Endothelial cell of umbilical vein (primary cell): ENCODE measurements around the gene CR2. TPM values are rescaled to one million over a fixed set of nuclear protein-coding genes. Genes with fewer than 3 reads are reported as not detected.
"Not testable (repeated sequence)": the region's sequence is repeated elsewhere in the genome, so short reads cannot be mapped to it uniquely, and the experiment has no call there.

Experiments used
- BruUV-seq: library from RNA; stranded (reverse); fragments of 400-500 nt; replicated peaks from 2 replicates; lab custom pipeline; 2021; lab: Mats Ljungman, UMichigan
- CTCF ChIA-PET: fragments of 300-600, 350-600 bp; sonication (Branson Sonifier 250); formaldehyde crosslinking; loops from one replicate; lab custom pipeline; 2021; ENCODE audit warnings: antibody characterized with exemption, inconsistent platforms; lab: Charles Lee
- POLR2A ChIA-PET: fragments of 300-600, 350-600 bp; sonication (Branson Sonifier 250); formaldehyde crosslinking; loops from one replicate; lab custom pipeline; 2021; ENCODE audit warnings: antibody characterized with exemption, inconsistent platforms; lab: Charles Lee
- DNase-seq: peaks from one replicate; pipeline ENCODE4 v3.0.0-alpha.2; 2011; ENCODE audit warnings: low read depth, low spot score
- FAIRE-seq: peaks from 2 replicates; lab custom pipeline; 2011; peaks lifted over from hg19 to GRCh38; lab: Jason Lieb, UNC
- H2AFZ ChIP-seq: 2 replicates; pipeline ENCODE4 v1.6.0; 2012; ENCODE audit warnings: low read depth, low read length, control low read depth, inconsistent platforms
- H3K27ac ChIP-seq: 2 replicates; pipeline ENCODE4 v1.5.1; 2011; ENCODE audit warnings: low read depth, mild to moderate bottlenecking, control low read depth, low read length, moderate library complexity; ENCODE audit not compliant: insufficient read depth
- H3K27me3 ChIP-seq, 2 experiments: 2 replicates each; pipeline versions ENCODE4 v1.6.0 to v1.6.1; 2011; ENCODE audit warnings: low read length in 2 of 2, mixed read lengths in 1 of 2; ENCODE audit not compliant: control insufficient read depth in 2 of 2, insufficient read depth in 2 of 2
- H3K36me3 ChIP-seq, 2 experiments: 2 replicates in 1 of 2; 3 replicates in 1 of 2; pipeline ENCODE4 v1.5.1; 2011; ENCODE audit warnings: low read length in 2 of 2, mild to moderate bottlenecking in 1 of 2, moderate library complexity in 1 of 2; ENCODE audit not compliant: control insufficient read depth in 2 of 2, insufficient read depth in 2 of 2; ENCODE audit errors: extremely low read depth in 1 of 2
- H3K4me1 ChIP-seq: 3 replicates; pipeline ENCODE4 v1.5.1; 2011; ENCODE audit warnings: mild to moderate bottlenecking, low read length; ENCODE audit not compliant: control insufficient read depth, insufficient read depth; ENCODE audit errors: extremely low read depth
- H3K4me2 ChIP-seq: 2 replicates; pipeline ENCODE4 v1.6.1; 2011; ENCODE audit warnings: low read length, control low read depth, mixed read lengths; ENCODE audit not compliant: insufficient read depth
- H3K4me3 ChIP-seq, 3 experiments: fragments of 200-600 bp in 1 of 3; sonication (generic), shearing (Covaris generic) in 1 of 3; replicated peaks in 1 of 3; 2 replicates each; pipeline ENCODE4 v1.5.1; 2011 to 2016; ENCODE audit warnings: control low read depth in 3 of 3, low read length in 3 of 3, mild to moderate bottlenecking in 2 of 3, inconsistent platforms in 1 of 3, low read depth in 1 of 3, moderate library complexity in 1 of 3; ENCODE audit not compliant: insufficient read depth in 1 of 3
- H3K79me2 ChIP-seq: 2 replicates; pipeline ENCODE4 v1.6.0; 2012; ENCODE audit warnings: low read length, inconsistent platforms; ENCODE audit not compliant: control insufficient read depth, insufficient read depth
- H3K9ac ChIP-seq: replicated peaks from 2 replicates; pipeline ENCODE3; 2011; ENCODE audit warnings: low read length, control low read depth; ENCODE audit not compliant: insufficient read depth; ENCODE audit errors: extremely low read depth
- H3K9me1 ChIP-seq: replicated peaks from 3 replicates; pipeline ENCODE4 v1.6.0; 2011; ENCODE audit warnings: mild to moderate bottlenecking, low read length; ENCODE audit not compliant: control insufficient read depth, insufficient read depth; ENCODE audit errors: extremely low read depth
- H3K9me3 ChIP-seq: replicated peaks from 2 replicates; pipeline ENCODE4 v1.5.1; 2012; ENCODE audit warnings: low read length, inconsistent platforms; ENCODE audit not compliant: control insufficient read depth, insufficient read depth
- H4K20me1 ChIP-seq: replicated peaks from 2 replicates; pipeline ENCODE3; 2011; ENCODE audit warnings: mild to moderate bottlenecking, low read length; ENCODE audit not compliant: control insufficient read depth, insufficient read depth; ENCODE audit errors: extremely low read depth
- EZH2 ChIP-seq: IDR thresholded peaks from 2 replicates; pipeline ENCODE4 v1.6.1; 2012; ENCODE audit warnings: borderline replicate concordance, low read depth, mild to moderate bottlenecking, moderate library complexity, low read length, inconsistent platforms; ENCODE audit not compliant: severe bottlenecking
- FOS ChIP-seq: IDR thresholded peaks from 2 replicates; pipeline ENCODE4 v1.6.1; 2011; ENCODE audit warnings: mild to moderate bottlenecking, low read length, moderate library complexity, borderline replicate concordance; ENCODE audit not compliant: insufficient read depth
- GATA2 ChIP-seq: IDR thresholded peaks from 2 replicates; pipeline ENCODE4 v1.7.0; 2011; ENCODE audit warnings: low read depth, mild to moderate bottlenecking, moderate library complexity, mixed read lengths, low read length; ENCODE audit not compliant: insufficient read length, insufficient read depth
- JUN ChIP-seq: IDR thresholded peaks from 2 replicates; pipeline ENCODE4 v1.6.1; 2011; ENCODE audit warnings: borderline replicate concordance, low read depth; ENCODE audit not compliant: insufficient read length, insufficient read depth
- MYC ChIP-seq: IDR thresholded peaks from one replicate; pipeline ENCODE4 v1.6.1; 2011; ENCODE audit warnings: mild to moderate bottlenecking, low read depth, low read length
- POLR2A ChIP-seq: IDR thresholded peaks from 2 replicates; pipeline ENCODE4 v1.6.1; 2012; ENCODE audit warnings: low read depth, mild to moderate bottlenecking, control low read depth, low read length
- POLR2AphosphoS5 ChIP-seq: IDR thresholded peaks from 2 replicates; pipeline ENCODE4 v1.6.1; 2012; ENCODE audit warnings: low read depth, mild to moderate bottlenecking, control low read depth, low read length, moderate library complexity; ENCODE audit not compliant: insufficient read depth
- dilution Hi-C: fragments of 300-500 bp; cut with MboI; formaldehyde crosslinking; loops from one replicate; pipeline ENCODE4 v1.15.0; 2019; ENCODE audit warnings: low sequenced_read_pairs; ENCODE audit not compliant: extremely low pct_ligation_motif_present
- intact Hi-C: fragments of 100-400 bp; cut with micrococcal nuclease; formaldehyde crosslinking; loops from one replicate; pipeline ENCODE4 v1.10.0; 2022
- polyA plus RNA-seq, 4 experiments: library from polyadenylated mRNA; depleted of rRNA in 3 of 4; stranded (reverse) in 3 of 4; unstranded in 1 of 4; fragments of >200 nt; gene quantifications; 2 replicates each; pipeline versions ENCODE4 v1.2.1 to v1.2.3, GENCODE V29; 2011 to 2012; ENCODE audit warnings: missing spikeins in 1 of 4
- total RNA-seq: library from RNA; stranded (reverse); gene quantifications from 2 replicates; pipeline ENCODE4 v1.2.3, GENCODE V29; 2021
- TF ChIP-seq, protein P1 (sequence below), 2 donors: IDR thresholded peaks; 1 replicate in 1 of 2; 2 replicates in 1 of 2; pipeline ENCODE4 v1.5.1; 2011; ENCODE audit warnings: low read length in 2 of 2, mild to moderate bottlenecking in 2 of 2, moderate library complexity in 2 of 2, control low read depth in 1 of 2, inconsistent platforms in 1 of 2, low read depth in 1 of 2; ENCODE audit not compliant: insufficient read depth in 1 of 2; ENCODE audit errors: extremely low read depth in 1 of 2
- TF ChIP-seq, protein P2 (sequence below): IDR thresholded peaks from 2 replicates; pipeline ENCODE4 v1.6.1; 2011; ENCODE audit not compliant: insufficient read depth, insufficient read length

Gene CR2
- total and polyA plus RNA-seq, 2 donors (not counting 3 experiments of a cell fraction or from before 2014, with no cell fraction given) = not detected

DNA sequence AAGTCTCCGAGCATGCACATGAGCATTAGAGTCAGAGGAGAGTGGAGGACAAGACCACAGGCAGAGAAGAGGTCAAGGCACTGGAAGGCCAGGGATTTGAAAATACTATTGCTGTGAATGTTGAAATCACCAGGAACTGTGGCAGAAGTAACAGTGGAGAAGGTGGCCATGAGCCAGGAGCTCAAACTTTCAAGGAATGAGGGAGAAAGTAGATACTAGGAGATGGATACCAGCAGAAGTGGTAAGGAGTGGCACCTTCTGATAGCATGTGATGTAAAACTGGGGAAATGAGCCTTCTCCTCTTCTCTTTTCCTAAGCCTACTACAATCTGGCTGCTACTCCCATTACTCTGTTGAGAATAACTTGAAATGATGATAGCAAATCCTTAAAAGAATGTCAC is 40.0 kb downstream of the CR2 start:
- intact Hi-C loops = no loop called here
- FAIRE-seq (no peak), DNase-seq (no peak)
- Histone ChIP-seq H3K27me3 (peaks cover 38 to 45% of the 10 kb centered on the region in 2 experiments), H3K4me1 (peaks cover 4% of the 10 kb centered on the region), H4K20me1 (no peaks in the 10 kb centered on the region), H3K9me1 (no peaks in the 10 kb centered on the region), H3K79me2 (no peaks in the 10 kb centered on the region), H3K27ac (no peak overlapping the region), H3K4me2 (no peak overlapping the region), H2AFZ (no peak overlapping the region), H3K36me3 (no peaks in the 10 kb centered on the region), H3K9ac (no peak overlapping the region), H3K4me3 (no peak overlapping the region), H3K9me3 (no peaks in the 10 kb centered on the region)
- TF ChIP-seq POLR2AphosphoS5 = no peak
- no peak for TF ChIP-seq GATA2
- no peak for TF ChIP-seq FOS
- TF ChIP-seq EZH2 = no peak
- TF ChIP-seq, protein P1, sequence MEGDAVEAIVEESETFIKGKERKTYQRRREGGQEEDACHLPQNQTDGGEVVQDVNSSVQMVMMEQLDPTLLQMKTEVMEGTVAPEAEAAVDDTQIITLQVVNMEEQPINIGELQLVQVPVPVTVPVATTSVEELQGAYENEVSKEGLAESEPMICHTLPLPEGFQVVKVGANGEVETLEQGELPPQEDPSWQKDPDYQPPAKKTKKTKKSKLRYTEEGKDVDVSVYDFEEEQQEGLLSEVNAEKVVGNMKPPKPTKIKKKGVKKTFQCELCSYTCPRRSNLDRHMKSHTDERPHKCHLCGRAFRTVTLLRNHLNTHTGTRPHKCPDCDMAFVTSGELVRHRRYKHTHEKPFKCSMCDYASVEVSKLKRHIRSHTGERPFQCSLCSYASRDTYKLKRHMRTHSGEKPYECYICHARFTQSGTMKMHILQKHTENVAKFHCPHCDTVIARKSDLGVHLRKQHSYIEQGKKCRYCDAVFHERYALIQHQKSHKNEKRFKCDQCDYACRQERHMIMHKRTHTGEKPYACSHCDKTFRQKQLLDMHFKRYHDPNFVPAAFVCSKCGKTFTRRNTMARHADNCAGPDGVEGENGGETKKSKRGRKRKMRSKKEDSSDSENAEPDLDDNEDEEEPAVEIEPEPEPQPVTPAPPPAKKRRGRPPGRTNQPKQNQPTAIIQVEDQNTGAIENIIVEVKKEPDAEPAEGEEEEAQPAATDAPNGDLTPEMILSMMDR (IDR thresholded peaks at IDR 0.05; ENCODE audit: extremely low read depth in 1 of 2, insufficient read depth in 1 of 2, low read depth in 1 of 2, low read length in 2 of 2) = no peak
- TF ChIP-seq JUN = no peak
- TF ChIP-seq POLR2A = no peak
- TF ChIP-seq, protein P2, sequence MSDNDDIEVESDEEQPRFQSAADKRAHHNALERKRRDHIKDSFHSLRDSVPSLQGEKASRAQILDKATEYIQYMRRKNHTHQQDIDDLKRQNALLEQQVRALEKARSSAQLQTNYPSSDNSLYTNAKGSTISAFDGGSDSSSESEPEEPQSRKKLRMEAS = no peak
- TF ChIP-seq MYC = no peak
- ChIA-PET POLR2A (no interaction called here), CTCF (no interaction called here)
- no TSS peak for BruUV-seq
- dilution Hi-C loops = no loop called here

DNA sequence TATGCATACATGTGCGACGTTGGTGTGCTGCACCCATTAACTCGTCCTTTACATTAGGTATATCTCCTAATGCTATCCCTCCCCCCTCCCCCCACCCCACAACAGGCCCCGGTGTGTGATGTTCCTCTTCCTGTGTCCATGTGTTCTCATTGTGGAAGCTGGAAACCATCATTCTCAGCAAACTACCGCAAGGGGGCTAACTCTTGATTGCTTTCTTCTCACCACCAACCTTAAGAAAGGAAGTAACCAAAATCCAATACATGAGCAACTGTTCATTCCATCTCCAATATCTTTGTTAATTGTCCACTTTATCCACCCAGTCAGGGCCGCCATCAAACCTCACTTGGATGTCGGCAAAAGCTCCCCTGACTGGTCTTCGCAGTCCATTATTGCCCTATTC is 41.2 kb downstream of the CR2 start:
- intact Hi-C loops = loop anchor here (5.0 kb wide), 2 partner anchors 238 to 763 kb away; no protein-coding TSS in a partner anchor
- H3K4me3 ChIP-seq, dilution Hi-C loops, DNase-seq, H3K9me3 ChIP-seq, H3K9me1 ChIP-seq, H4K20me1 ChIP-seq, H2AFZ ChIP-seq, H3K36me3 ChIP-seq, H3K9ac ChIP-seq, H3K27ac ChIP-seq, H3K79me2 ChIP-seq, BruUV-seq, FAIRE-seq, H3K4me2 ChIP-seq, H3K4me1 ChIP-seq, POLR2A ChIA-PET: not testable (repeated sequence)
- CTCF ChIA-PET = interaction anchor here (1.2 kb wide), 1 partner anchor 411 kb away, joined by 7 read pairs; no protein-coding TSS in a partner anchor
- peaks cover 40 to 42% of the 10 kb centered on the region in 2 experiments for H3K27me3 ChIP-seq
